ENCODE results near the gene KIF14.

The KIF14 gene

GRCh38 chr1:200620273-200621131 is at the start of gene KIF14:
TSS of gene KIF14 (minus strand) at chr1:200620751. CDS start at chr1:200618723, 2,028 bp downstream.
- peak; percentile 83 to 91 (median 88) for DNase-seq

- DNase-seq: peak; percentile 75 to 87 (median 84)
These were observed 49.0 kb upstream of the KIF14 start, which contains the start of gene DDX59 for GRCh38 chr1:200669314-200670241. TSS of gene DDX59 (minus strand) at chr1:200669907. CDS start at chr1:200666740, 3,167 bp downstream.

- no peak for DNase-seq
These were observed 48.2 kb upstream of the KIF14 start for GRCh38 chr1:200668514-200669313.

- no peak for DNase-seq
These were observed 45.8 kb upstream of the KIF14 start for GRCh38 chr1:200666309-200666708.

- DNase-seq: no peak
These were observed 45.3 kb upstream of the KIF14 start for GRCh38 chr1:200665861-200666260.

GRCh38 chr1:200660719-200661118 is 40.2 kb upstream of the KIF14 start:
- DNase-seq: no peak

- no peak for DNase-seq
These were observed 38.7 kb upstream of the KIF14 start for GRCh38 chr1:200659269-200659668.

GRCh38 chr1:200658037-200658818 is 37.7 kb upstream of the KIF14 start:
- no peak for DNase-seq

GRCh38 chr1:200654660-200655059 is 34.1 kb upstream of the KIF14 start:
- no peak for DNase-seq

- DNase-seq: no peak
These were observed 32.5 kb upstream of the KIF14 start for GRCh38 chr1:200653022-200653462.

- no peak for DNase-seq
These were observed 31.8 kb upstream of the KIF14 start for GRCh38 chr1:200652378-200652777.

- DNase-seq: no peak
These were observed 26.0 kb upstream of the KIF14 start for GRCh38 chr1:200646515-200646914.

- DNase-seq: no peak
These were observed 23.5 kb upstream of the KIF14 start for GRCh38 chr1:200644021-200644420.

- DNase-seq: no peak
These were observed 21.9 kb upstream of the KIF14 start for GRCh38 chr1:200642481-200642880.

- DNase-seq: no peak
These were observed 20.4 kb upstream of the KIF14 start for GRCh38 chr1:200640963-200641401.

GRCh38 chr1:200640373-200640962 is 19.9 kb upstream of the KIF14 start:
- DNase-seq: no peak

- DNase-seq: no peak
These were observed 17.5 kb upstream of the KIF14 start for GRCh38 chr1:200638073-200638472.

GRCh38 chr1:200636681-200637080 is 16.1 kb upstream of the KIF14 start:
- no peak for DNase-seq

- no peak for DNase-seq
These were observed 13.9 kb upstream of the KIF14 start for GRCh38 chr1:200634261-200635122.

GRCh38 chr1:200631375-200631774 is 10.8 kb upstream of the KIF14 start:
- DNase-seq: no peak
